CD4-positive, alpha-beta T cell treated with Interleukin-4 for 4 hours (primary cell): ENCODE results near the gene OR4M2.
"Not testable (repeated sequence)": the region's sequence is repeated elsewhere in the genome, so short reads cannot be mapped to it uniquely, and the experiment has no call there.

Source experiments
- DNase-seq: peaks from one replicate; pipeline ENCODE4 v3.0.0-alpha.2; 2020

The OR4M2 gene, protein sequence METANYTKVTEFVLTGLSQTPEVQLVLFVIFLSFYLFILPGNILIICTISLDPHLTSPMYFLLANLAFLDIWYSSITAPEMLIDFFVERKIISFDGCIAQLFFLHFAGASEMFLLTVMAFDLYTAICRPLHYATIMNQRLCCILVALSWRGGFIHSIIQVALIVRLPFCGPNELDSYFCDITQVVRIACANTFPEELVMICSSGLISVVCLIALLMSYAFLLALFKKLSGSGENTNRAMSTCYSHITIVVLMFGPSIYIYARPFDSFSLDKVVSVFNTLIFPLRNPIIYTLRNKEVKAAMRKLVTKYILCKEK

DNA sequence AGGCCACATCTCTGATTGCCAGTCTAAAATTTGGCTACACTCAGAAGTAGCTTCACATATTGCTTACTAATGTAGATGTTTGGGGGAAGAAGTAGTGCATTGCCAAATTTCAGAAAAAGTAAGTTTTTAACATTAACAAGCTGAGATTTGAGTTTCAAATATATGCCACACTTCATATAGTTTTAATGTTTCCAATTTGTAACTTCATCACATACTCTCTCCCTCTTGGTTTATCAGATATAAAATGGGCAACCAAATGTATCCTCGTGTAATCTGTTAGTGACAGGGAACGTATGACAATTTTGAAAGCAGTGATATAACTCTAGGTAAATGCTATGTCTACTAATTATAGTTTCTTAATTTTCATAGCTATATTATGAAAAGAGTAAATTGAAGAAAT lies at the start of gene OR4M2:
TSS of gene OR4M2 (plus strand) at position 301 of the 400 bp plus-strand sequence. CDS start at position 399, 98 bp downstream.
- not testable (repeated sequence) for DNase-seq

DNA sequence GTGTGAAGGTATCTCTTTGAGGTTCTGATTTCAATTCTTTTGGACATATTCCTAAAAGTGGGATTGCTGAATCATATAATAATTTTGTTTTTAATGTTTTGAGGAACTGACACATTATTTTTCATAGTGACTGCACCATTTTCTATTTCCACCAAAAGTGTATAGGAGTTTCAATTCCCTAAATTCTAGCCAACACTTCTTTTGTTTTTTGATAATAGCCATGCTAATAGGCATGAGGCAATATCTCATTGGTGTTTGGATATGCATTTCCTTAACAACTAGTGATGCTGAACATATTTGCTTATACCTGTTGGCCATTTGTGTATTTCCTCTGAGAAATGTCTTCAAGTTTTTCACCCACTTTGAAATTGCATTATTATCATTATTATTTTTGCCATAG lies 11.1 kb upstream of the OR4M2 start:
- DNase-seq: not testable (repeated sequence)

DNA sequence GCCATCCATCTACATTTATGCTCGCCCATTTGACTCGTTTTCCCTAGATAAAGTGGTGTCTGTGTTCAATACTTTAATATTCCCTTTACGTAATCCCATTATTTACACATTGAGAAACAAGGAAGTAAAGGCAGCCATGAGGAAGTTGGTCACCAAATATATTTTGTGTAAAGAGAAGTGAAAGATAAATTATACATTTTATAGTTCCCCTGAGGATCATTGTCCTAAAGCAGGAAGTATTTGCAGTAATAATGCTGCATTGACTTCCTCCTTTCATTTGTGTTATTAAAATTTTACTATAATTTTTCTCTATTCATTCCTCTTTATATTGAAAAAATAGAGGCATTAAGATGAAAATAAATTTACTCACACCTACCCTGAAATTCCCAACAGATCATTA lies 1.1 kb downstream of the OR4M2 start:
- DNase-seq: not testable (repeated sequence)

DNA sequence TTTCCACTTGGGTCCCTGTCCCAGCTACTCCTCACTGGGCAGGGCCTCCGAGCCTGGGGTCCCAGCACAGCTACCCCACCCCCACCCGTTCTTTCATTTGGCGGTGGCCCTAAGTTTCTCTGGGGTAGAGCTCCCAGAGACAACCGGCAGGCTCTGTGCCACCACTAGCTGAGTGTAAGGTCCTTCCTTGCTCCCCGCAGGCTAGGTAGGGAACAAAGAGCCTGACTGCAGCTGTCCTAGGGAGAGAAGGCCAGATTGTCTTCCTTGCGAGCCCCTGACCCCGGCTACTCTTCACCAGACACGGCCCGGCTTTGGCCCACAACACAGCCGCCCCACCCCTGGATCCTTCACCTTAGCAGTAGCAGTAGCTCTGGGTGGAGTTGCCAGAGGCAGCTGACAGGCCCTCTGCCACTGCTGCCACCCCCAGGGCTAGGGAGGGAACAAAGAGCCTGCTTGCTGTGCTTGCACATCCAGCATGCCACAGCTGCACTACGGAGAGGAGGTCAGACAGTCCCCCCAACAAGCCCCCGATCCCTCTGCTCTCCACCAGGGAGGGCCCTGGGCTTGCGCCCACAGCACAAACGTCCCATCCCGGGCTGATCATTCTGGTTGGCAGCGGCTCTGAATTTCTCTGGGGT lies 18.4 kb downstream of the OR4M2 start:
- DNase-seq: not testable (repeated sequence)

DNA sequence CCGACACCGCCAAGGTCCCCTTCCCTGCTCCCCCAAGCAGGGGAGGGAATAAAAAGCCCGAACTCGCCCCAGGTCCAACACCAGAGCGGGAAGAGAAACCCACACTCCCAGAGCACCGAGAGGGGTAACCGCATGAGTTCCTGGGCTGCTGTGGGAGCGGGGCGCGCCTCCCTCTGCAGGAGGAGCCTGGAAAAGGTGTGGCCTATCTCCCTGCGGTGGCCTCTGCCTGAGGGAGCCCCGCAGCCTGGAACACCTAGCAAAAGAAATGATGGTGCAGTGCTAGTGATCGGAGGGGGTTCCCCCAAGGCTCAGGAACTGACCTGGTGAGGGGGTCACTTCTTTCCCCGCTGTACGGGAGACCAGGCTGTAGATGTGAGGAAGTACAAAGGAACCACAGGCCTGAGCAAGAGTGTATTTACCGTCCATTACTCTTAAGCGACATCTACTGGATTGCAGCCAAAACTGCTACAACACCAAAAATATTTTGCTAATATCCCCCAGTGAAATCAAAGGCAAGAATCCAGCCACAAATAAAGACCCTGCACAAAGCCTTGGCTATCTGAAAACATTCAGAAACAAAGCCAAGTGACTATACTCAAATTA lies 19.1 kb downstream of the OR4M2 start:
- DNase-seq: not testable (repeated sequence)

DNA sequence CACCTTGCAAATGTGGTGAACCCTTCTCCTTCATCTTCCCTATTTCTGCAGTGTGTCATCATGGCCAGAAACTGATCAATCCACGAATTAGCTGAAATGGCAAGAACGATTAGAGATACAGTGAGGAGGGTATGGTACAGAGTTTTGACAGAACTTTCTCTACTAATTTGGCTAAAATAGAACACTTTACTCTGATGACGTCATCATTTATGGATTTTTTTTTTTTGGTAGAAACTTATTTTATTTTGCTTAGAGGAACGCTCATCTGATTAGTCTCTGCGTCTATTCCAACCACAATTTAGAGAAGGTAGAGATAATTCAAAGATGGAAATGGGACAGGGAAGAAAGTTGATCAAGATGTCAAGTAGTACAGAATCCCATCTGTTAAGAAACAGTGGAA lies 41.7 kb downstream of the OR4M2 start:
- not testable (repeated sequence) for DNase-seq
